Ammon's horn (tissue), 1 donor: ENCODE measurements around the gene F7.
"Not testable (repeated sequence)": the region's sequence is repeated elsewhere in the genome, so short reads cannot be mapped to it uniquely, and the experiment has no call there.

Experiments
- DNase-seq: peaks from one replicate; pipeline ENCODE4 v3.0.0-alpha.2; 2016; ENCODE audit warnings: low spot score

F7 gene

GRCh38 chr13:113102302-113102701 is 3.3 kb upstream of the F7 start:
- DNase-seq: peak; percentile 49

GRCh38 chr13:113102727-113103126 is 2.9 kb upstream of the F7 start:
- no peak for DNase-seq

DNA sequence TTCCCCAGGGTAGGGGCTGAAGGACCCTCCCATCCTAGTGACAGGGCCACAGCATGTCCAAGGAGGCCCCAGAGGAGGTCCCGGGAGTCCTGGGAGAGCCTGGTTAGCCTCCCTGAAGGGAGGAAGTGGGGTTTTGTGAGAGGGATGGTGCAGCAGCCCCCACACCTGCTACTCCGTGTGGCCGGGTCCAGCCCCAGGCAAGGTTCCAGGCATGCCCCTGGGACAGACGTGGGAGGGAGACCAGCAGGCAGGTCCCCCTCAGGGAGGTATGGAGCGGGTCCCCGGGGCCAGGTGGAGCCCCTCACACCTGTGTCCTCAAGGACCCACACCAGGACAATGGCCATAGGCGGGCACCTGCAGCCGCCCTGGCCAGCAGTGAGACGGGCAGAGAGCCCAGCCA is 1.9 kb upstream of the F7 start:
- DNase-seq: no peak

GRCh38 chr13:113105921-113106452 is 396 bp downstream of the F7 start:
- DNase-seq: no peak

- DNase-seq: no peak
Measured at GRCh38 chr13:113106711-113107351, 1.2 kb downstream of the F7 start.

DNA sequence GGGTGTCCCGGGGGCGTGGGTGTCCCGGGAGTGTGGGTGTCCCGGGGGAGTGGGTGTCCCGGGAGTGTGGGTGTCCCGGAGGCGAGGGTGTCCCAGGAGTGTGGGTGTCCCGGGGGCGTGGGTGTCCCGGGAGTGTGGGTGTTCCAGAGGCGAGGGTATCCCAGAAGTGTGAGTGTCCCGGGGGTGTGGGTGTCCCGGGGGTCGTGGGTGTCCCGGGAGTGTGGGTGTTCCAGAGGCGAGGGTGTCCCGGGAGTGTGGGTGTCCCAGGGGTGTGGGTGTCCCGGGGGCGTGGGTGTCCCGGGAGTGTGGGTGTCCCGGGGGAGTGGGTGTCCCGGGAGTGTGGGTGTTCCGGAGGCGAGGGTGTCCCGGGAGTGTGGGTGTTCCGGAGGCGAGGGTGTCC is 2.9 kb downstream of the F7 start:
- not testable (repeated sequence) for DNase-seq

- DNase-seq: no peak
Measured at GRCh38 chr13:113109151-113110047, 3.8 kb downstream of the F7 start.

- DNase-seq: no peak
Measured at GRCh38 chr13:113110048-113110851, 4.7 kb downstream of the F7 start.

DNA sequence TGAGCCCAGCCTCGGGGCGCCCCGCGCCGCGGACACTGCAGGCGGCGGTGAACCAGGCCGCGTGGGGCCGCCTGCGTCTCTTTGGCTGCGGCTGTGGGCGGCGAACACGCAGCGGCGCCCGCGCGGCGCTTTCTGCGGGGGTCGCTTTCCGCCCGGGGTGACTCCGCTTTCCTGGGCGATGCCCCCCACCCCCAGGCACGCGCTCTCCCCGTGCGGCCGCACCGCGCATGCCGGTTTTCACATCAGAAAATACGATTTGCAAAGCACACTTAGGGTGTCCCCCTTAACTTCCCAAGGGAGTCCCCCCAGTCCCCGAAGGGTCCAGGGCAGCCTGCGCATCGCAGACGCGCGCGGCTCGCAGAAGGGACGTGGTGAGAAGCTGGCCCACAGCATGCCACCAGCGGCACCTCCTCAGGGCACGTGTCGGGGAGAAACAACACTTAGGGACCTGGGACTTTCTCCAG is 5.3 kb downstream of the F7 start:
- DNase-seq: no peak

DNA sequence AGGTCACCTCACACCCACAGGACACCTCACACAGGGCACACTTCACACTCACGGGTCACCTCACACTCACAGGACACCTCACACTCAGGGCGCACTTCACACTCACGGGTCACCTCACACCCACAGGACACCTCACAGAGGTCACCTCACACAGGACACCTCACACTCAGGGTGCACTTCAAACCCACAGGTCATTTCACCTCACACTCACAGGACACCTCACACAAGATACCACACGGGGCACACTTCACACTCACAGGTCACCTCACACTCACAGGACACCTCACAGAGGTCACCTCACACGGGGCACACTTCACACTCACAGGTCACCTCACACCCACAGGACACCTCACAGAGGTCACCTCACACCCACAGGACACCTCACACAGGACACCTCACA is 6.2 kb downstream of the F7 start:
- not testable (repeated sequence) for DNase-seq

DNA sequence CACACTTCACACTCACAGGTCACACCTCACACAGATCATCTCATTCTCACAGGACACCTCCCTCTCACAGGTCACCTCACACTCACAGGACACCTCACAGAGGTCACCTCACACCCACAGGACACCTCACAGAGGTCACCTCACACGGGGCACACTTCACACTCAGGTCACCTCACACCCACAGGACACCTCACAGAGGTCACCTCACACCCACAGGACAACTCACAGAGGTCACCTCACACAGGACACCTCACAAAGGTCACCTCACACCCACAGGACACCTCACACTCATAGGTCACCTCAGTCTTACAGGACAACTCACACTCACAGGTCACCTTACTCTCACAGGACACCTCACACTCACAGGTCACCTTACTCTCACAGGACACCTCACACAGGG is 6.9 kb downstream of the F7 start:
- DNase-seq: not testable (repeated sequence)

GRCh38 chr13:113112893-113113845 is 7.6 kb downstream of the F7 start:
- DNase-seq: no peak

DNA sequence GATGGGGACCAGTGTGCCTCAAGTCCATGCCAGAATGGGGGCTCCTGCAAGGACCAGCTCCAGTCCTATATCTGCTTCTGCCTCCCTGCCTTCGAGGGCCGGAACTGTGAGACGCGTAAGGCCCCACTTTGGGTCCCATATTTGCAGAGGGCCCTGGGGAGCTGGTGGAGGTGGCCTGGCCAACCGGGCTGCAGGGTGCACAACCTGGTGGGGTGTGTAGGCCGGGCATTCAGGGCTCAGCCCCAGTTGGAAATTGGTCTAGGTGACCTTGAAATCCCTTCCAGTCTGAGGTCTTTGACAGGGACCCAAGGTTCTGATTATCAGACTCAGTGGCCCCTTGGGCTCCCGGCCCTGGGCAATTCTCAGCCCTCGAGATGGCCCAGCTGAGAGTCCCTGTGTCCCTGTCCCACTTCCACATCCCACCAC is 8.3 kb downstream of the F7 start:
- DNase-seq: no peak

DNA sequence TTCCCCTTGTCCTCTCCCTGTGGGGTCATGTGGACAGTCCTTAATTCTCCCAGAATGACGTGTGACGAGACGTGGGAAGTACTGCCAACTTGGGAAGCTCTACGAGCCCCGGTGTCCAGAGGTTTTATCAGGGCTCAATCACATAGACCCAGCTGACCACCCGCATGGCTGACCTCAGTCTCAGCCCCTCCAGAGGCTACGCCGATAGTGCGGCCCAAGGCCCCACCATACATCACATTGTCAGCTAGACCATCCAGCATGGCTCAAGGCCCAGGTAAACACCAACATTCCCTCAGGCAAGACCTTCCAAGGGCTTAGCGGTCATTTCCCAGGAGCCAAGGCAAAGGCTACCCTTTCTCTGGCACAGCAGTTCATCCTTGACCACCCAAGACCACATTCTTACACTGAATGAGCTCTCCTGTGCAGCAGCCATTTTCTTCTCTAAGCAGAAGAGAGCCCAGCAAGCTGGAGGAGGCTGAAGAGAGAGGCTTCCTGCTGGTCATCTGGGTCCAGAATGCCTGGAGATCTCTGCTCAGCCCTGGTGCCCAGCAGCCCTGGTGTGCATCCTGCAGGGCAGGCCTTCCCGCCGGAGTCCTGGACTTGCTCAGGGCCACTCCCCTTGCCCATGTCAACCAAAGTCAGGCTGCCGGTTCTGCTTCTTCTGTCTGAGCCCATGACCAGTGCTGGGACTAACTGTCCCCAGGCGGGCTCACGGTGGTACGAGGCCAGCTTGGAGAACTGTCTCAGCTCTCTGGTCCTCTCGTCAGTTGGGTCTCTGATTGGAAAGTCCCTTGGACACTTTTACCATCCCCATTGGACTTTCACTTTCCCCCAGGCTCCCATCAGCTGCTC is 9.1 kb downstream of the F7 start:
- no peak for DNase-seq

- DNase-seq: no peak
Measured at GRCh38 chr13:113115363-113116205, 10.0 kb downstream of the F7 start.

GRCh38 chr13:113116206-113116800 is 10.7 kb downstream of the F7 start:
- no peak for DNase-seq

DNA sequence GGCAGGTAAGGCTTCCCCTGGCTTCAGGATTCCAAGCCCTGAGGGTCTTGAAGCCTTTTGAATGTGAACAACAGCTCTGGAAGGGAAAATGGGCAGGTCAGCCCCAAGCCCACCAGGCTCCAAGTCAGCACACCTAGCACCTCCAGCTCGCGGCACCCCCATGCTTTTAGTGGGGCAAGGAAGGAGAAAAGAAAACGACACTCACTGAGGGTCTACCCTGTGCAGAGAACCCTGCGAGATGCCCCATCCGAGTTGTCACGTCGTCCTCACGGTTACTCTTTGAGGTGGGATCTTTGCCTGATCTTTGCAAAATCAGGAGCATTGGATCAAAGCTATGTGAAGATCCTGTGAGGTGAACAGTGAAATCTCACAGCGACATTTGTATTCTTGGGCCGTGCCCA is 11.3 kb downstream of the F7 start:
- DNase-seq: no peak

GRCh38 chr13:113117335-113117872 is 11.8 kb downstream of the F7 start:
- no peak for DNase-seq

DNA sequence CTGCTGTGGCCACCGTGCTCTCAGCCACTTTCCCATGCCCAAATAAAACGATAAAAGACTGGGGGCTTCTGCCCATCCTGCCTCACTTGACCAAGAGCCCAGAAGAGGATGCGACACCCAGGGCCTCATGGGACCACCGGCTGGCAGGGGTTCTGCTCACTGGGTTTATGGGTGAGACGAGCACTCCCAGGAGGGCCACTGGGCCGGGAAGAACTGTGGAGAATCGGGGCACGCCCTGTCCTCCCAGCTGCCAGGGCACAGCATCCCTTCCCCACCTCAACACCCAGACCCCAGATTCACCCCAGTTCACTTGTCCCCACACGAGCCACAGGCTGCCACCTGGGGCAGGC is 12.3 kb downstream of the F7 start:
- no peak for DNase-seq
